ENCODE measurements around the gene SLC2A14.
A peak's percentile ranks its signal among the peaks of the same experiment; 100 is the strongest.
"Not testable (repeated sequence)": the region's sequence is repeated elsewhere in the genome, so short reads cannot be mapped to it uniquely, and the experiment has no call there.

The SLC2A14 gene

GRCh38 chr12:7872566-7873319 is at the start of gene SLC2A14:
Gene SLC2A14, minus strand, starts transcription at chr12:7872915. Its CDS starts 3,035 bp downstream, at chr12:7869880.
- no peak for DNase-seq (ENCODE audit: low read depth)

DNA sequence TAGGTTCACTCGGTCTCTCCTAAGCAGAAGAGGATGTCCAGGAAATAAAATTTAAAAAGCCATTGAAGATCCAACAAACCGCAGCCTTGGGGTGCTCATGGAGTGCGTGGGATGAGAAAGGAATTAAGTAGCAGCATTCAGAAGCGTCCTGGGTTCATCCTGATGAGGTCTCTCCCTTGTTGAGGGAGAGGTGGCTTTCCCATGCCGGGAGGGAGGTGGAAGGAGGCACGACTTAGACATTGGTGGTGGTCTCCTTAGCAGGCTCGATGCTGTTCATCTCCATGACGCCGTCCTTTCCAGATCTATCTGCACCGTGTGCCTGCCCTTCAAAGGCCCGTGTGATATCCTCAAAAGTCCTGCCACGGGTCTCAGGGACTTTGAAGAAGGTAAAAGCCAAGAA is 48.5 kb upstream of the SLC2A14 start:
- DNase-seq (ENCODE audit: low read depth): not testable (repeated sequence)

DNA sequence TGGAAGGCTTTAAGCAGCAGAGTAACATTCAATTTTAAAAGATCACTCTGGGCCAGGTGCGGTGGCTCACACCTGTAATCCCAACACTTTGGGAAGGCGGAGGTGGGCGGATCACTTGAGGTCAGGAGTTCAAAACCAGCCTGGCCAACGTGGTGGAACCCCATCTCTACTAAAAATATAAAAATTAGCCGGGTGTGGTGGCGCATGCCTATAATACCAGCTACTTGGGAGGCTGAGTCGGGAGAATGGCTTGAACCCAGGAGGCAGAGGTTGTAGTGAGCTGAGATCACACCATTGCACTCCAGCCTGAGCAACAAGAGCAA is 45.5 kb upstream of the SLC2A14 start:
- DNase-seq (ENCODE audit: low read depth): not testable (repeated sequence)

DNA sequence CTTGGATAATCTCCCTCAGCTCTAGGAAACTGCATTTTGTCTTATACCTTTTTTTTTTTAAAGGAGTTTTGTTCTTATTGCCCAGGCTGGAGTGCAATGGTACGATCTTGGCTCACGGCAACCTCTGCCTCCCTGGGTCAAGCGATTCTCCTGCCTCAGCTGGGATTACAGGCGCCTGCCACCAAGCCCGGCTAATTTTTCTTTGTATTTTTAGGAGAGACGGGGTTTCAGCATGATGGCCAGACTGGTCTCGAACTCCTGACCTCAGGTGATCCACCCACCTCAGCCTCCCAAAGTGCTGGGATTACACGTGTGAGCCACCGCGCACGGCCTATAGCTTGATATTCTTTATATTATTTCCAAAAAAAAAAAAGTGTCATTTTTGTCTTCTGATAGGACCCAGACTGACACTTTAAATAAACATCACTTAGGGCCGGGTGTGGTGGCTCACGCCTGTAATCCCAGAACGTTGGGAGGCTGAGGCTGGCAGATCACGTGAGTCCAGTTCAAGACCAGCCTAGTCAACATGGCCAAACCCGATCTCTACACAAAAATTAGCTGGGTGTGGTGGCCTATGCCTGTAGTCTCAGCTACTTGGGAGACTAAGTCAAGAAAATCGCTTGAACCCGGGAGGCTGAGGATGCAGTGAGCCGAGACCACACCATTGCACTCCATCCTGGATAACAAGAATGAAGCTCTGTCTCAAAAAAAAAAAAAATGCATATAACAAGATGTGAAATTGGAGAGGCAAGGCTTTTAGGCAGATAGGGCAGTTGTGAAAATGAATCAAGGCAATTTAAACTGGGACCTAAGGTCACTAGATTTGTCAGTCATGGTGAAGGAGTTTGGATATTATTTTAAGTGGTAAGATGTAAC is 44.9 kb upstream of the SLC2A14 start:
- DNase-seq (ENCODE audit: low read depth): no peak

DNA sequence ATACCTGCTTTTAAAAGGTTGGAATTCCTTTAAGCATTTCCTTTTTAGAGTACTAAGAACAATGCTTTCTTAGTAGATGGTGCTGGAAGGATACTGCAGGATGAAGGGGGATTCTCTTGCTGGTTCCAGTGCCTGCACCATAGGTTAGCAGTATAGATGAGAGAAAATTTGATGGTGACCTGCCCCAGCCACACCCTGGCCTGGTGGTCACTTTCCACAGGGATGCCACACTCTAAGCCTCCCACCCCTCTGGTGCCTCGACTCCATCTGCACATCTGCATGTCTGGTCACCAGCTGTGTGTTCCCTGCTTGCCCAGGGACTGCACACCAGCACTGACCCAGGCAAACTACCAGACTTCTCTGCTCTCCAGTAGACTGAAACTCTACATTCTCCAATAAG is 44.2 kb upstream of the SLC2A14 start:
- no peak for DNase-seq (ENCODE audit: low read depth)

- DNase-seq (ENCODE audit: low read depth): no peak
Measured at GRCh38 chr12:7915661-7916403, 43.1 kb upstream of the SLC2A14 start.

GRCh38 chr12:7910106-7910505 is 37.4 kb upstream of the SLC2A14 start:
- DNase-seq (ENCODE audit: low read depth): not testable (repeated sequence)

GRCh38 chr12:7907009-7907408 is 34.3 kb upstream of the SLC2A14 start:
- DNase-seq (ENCODE audit: low read depth): peak; percentile 62

- not testable (repeated sequence) for DNase-seq (ENCODE audit: low read depth)
Measured at GRCh38 chr12:7906303-7906702, 33.6 kb upstream of the SLC2A14 start.

DNA sequence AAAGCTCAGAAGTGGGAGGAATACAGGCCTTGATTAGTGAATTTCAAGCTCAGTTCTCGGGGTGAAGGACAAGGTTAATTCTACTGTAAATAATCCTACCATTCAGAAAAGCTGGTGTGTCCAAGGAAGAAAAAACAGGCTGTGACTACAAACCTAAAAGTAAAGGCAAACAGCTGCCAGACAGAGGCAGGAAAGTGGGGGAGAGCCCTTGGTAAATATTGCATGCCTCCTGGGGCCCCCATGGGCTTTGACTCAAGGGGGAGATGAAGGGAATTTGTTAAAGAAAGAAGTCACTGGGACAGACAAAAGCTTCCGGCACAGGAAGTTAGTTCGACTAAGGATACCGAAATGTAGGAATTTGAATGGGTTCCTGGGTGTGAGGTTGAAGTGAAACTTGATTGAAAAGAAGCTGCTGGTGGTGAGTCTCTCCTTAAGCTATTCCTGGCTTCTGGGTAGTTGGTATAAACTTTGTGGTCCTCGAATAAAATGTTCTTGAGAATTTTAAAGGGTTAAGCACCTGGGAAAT is 32.9 kb upstream of the SLC2A14 start:
- not testable (repeated sequence) for DNase-seq (ENCODE audit: low read depth)

GRCh38 chr12:7905071-7905470 is 32.4 kb upstream of the SLC2A14 start:
- no peak for DNase-seq (ENCODE audit: low read depth)

GRCh38 chr12:7902416-7902815 is 29.7 kb upstream of the SLC2A14 start:
- not testable (repeated sequence) for DNase-seq (ENCODE audit: low read depth)

DNA sequence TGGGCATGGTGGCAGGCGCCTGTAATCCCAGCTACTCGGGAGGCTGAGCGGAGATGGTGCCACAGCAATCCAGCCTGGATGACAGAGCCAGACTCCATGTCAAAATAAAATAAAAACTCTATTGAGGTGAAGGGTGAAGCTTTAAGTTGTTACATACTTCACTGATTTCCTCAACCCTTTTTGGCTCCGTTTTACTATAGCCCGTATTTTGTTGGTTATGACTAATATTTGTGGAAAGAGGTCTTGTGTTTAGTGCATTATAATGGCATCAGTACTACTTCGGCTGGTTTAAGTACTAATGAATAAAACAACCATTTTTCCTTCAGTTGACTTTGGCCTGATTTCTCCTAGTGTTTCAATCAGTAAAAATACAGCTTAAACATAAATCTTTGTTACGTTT is 27.0 kb upstream of the SLC2A14 start:
- DNase-seq (ENCODE audit: low read depth): no peak

- DNase-seq (ENCODE audit: low read depth): not testable (repeated sequence)
Measured at GRCh38 chr12:7896726-7897125, 24.0 kb upstream of the SLC2A14 start.

DNA sequence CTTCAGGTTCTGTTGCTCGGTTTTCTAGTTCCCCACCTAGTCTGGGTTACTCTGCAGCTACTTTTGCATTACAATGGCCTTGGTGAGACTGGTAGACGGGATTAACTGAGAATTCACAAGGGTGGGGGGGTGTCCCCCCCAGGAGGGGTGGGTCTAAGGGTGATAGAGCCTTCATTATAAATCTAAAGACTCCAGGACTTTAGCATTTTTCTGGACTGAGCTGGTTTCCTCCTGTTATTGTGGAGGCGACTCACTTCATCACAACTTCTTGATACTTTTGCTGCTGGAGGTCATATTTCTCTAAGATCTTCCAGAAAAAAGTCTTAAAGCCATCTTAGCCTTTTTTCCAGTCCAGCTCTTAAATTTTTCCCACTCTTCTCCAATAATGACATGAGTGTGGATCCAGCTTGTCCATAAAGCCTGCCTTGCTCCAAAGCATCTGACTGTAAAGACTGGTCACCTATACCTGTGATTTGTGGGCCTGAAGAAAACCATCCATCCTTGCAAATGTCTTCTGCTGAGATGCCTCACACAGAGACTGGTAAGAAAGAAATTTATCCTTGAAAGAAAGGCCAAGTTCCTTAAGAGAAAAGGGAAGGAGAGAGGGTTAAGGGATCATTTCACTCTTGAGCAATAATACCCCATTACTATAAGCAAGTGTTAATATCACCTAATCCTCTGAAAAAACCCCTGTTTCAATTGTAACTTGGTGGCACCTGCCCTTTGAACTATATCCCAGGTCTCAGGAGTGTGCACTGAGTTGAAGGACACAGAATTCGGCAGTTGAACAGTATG is 19.7 kb upstream of the SLC2A14 start:
- DNase-seq (ENCODE audit: low read depth): no peak

- no peak for DNase-seq (ENCODE audit: low read depth)
Measured at GRCh38 chr12:7884689-7885088, 12.0 kb upstream of the SLC2A14 start.

GRCh38 chr12:7881736-7882120 is 9.0 kb upstream of the SLC2A14 start:
- not testable (repeated sequence) for DNase-seq (ENCODE audit: low read depth)

- not testable (repeated sequence) for DNase-seq (ENCODE audit: low read depth)
Measured at GRCh38 chr12:7880952-7881735, 8.4 kb upstream of the SLC2A14 start.

DNA sequence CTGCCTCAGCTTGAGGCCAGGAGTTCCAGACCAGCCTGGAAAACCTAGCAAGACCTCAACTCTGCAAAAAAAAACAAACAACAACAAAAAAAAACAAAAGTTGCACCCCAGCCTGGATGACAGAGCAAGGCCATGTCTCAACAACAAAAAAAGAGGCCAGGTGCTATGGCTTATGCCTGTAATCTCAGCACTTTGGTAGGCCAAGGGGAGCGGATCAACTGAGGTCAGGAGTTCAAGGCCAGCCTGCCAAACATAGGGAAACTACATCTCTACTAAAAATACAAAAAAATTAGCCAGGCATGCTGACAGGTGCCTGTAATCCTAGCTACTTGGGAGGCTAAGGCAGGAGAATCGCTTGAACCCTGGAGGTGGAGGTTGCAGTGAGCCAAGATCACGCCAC is 6.5 kb upstream of the SLC2A14 start:
- DNase-seq (ENCODE audit: low read depth): no peak

- peak; percentile 57 for DNase-seq (ENCODE audit: low read depth)
Measured at GRCh38 chr12:7877420-7877819, 4.7 kb upstream of the SLC2A14 start.

DNA sequence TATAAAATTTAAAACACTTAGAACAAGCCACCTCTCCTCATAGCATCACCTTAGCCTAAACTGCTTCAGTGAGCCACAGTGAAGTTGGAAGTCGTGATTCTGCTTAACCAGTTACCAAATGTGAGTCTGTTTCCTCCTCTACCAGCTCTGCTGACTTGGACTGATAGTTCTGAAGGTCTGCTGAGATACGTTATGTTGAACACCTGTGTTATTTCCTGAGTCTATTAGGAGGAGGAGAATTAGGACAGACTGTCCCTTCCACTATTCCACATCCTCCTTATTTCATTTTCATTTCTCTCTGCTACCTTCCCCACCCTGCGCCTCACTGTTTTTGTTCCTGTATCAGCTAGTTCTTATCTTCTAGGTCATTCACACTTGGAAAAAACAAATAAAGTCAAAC is 2.4 kb downstream of the SLC2A14 start:
- no peak for DNase-seq (ENCODE audit: low read depth)
